ENCODE results near the gene CSKMT. TPM values are rescaled to one million over a fixed set of nuclear protein-coding genes. Genes with fewer than 3 reads are reported as not detected.

CSKMT gene
- total RNA-seq, 1 donor from 2014 or later: not detected

GRCh38 chr11:62716816-62717215 lies 51.7 kb downstream of the CSKMT start:
- H3K27me3 ChIP-seq: no peaks in the 10 kb centered on the region
- H3K36me3 ChIP-seq: peaks cover 90 to 99% of the 10 kb centered on the region in 2 donors
- H3K4me1 ChIP-seq: no peaks in the 10 kb centered on the region
- H3K4me3 ChIP-seq: no peak overlapping the region
- TF ChIP-seq CTCF (IDR thresholded peaks at IDR 0.05): no peak
- intact Hi-C loops (cut with DNase I): no loop called here
- H3K9me3 ChIP-seq: no peaks in the 10 kb centered on the region
- H3K27ac ChIP-seq: no peak overlapping the region
- DNase-seq (ENCODE audit: low spot score in 2 of 2): no peak

Other genes starting within 250 kb of the CSKMT start
- not detected for gene SCGB1A1, start 246.3 kb upstream of the CSKMT start, total RNA-seq
- gene AHNAK, start 118.5 kb upstream of the CSKMT start, total RNA-seq: 718 TPM
- 1,083 TPM for gene EEF1G, start 91.4 kb upstream of the CSKMT start, total RNA-seq
- gene TUT1, start 73.8 kb upstream of the CSKMT start, total RNA-seq: 18.4 TPM
- 79.2 TPM for gene MTA2, start 63.4 kb upstream of the CSKMT start, total RNA-seq
- gene EML3, start 52.5 kb upstream of the CSKMT start, total RNA-seq: 207 TPM
- not detected for gene ROM1, start 52.1 kb upstream of the CSKMT start, total RNA-seq
- 61.3 TPM for gene B3GAT3, start 43.3 kb upstream of the CSKMT start, total RNA-seq
- 326 TPM for gene GANAB, start 18.7 kb upstream of the CSKMT start, total RNA-seq
- 8.1 TPM for gene INTS5, start 12.0 kb upstream of the CSKMT start, total RNA-seq
- gene C11orf98, start 102 bp upstream of the CSKMT start, total RNA-seq: 49.8 TPM
- gene UQCC3, start 6.4 kb downstream of the CSKMT start, total RNA-seq: 3.9 TPM
- gene LBHD1, start 7.0 kb downstream of the CSKMT start, total RNA-seq: not detected
- 60.2 TPM for gene UBXN1, start 13.8 kb downstream of the CSKMT start, total RNA-seq
- gene LRRN4CL, start 24.2 kb downstream of the CSKMT start, total RNA-seq: 12.1 TPM
- 55.9 TPM for gene BSCL2, start 42.1 kb downstream of the CSKMT start, total RNA-seq
- gene GNG3, start 42.4 kb downstream of the CSKMT start, total RNA-seq: not detected
- 14.6 TPM for gene HNRNPUL2, start 62.1 kb downstream of the CSKMT start, total RNA-seq
- 1.4 TPM for gene TTC9C, start 63.2 kb downstream of the CSKMT start, total RNA-seq
- gene ZBTB3, start 88.8 kb downstream of the CSKMT start, total RNA-seq: 2.9 TPM
- 110 TPM for gene POLR2G, start 96.3 kb downstream of the CSKMT start, total RNA-seq
- 51.7 TPM for gene TAF6L, start 106.1 kb downstream of the CSKMT start, total RNA-seq
- 102 TPM for gene TMEM179B, start 122.1 kb downstream of the CSKMT start, total RNA-seq
- gene TMEM223, start 126.7 kb downstream of the CSKMT start, total RNA-seq: 92.5 TPM
- gene NXF1, start 140.1 kb downstream of the CSKMT start, total RNA-seq: 41.8 TPM
- 40.3 TPM for gene STX5, start 166.7 kb downstream of the CSKMT start, total RNA-seq
- gene TEX54, start 167.5 kb downstream of the CSKMT start, total RNA-seq: not detected
- gene WDR74, start 174.3 kb downstream of the CSKMT start, total RNA-seq: 28.7 TPM
- 143 TPM for gene SLC3A2, start 215.6 kb downstream of the CSKMT start, total RNA-seq

Data from ascending aorta (tissue), 2 donors.